ENCODE measurements around the gene STK16. TPM values are rescaled to one million over a fixed set of nuclear protein-coding genes. Genes with fewer than 3 reads are reported as not detected.

STK16 gene
- total RNA-seq, 2 experiments from 2014 or later = 34.4 to 35.4 TPM

DNA sequence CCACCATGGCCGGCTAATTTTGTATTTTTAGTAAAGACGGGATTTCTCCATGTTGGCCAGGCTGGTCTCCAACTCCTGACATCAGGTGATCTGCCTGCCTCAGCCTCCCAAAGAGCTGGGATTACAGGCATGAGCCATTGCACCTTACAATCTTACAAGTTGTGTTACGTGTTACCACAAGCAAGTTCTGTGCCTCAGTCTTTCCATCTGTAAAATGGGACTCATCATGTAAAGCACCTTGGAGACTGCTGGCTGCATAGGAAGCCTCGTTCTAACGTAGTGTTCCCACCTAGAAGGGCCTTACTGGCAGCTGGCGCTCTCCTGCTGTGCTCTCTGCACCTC lies 43.9 kb downstream of the STK16 start:
- Mint-ChIP-seq H3K27me3 (no peaks in the 10 kb centered on the region), H3K27ac (no peak overlapping the region), H3K9me3 (no peaks in the 10 kb centered on the region), H3K4me1 (ENCODE audit: low read depth) (peaks cover 15% of the 10 kb centered on the region), H3K36me3 (ENCODE audit: low read depth) (peaks cover 5% of the 10 kb centered on the region), H3K4me3 (no peak overlapping the region)
- ChIA-PET POLR2A (no interaction called here), CTCF (interaction anchor here (1.9 kb wide), 1 partner anchor 12 kb away, joined by 7 read pairs; no protein-coding TSS in a partner anchor)
- intact Hi-C loops (cut with micrococcal nuclease) = no loop called here
- ATAC-seq (no peak), DNase-seq (no peak)
- TF ChIP-seq, protein P1, sequence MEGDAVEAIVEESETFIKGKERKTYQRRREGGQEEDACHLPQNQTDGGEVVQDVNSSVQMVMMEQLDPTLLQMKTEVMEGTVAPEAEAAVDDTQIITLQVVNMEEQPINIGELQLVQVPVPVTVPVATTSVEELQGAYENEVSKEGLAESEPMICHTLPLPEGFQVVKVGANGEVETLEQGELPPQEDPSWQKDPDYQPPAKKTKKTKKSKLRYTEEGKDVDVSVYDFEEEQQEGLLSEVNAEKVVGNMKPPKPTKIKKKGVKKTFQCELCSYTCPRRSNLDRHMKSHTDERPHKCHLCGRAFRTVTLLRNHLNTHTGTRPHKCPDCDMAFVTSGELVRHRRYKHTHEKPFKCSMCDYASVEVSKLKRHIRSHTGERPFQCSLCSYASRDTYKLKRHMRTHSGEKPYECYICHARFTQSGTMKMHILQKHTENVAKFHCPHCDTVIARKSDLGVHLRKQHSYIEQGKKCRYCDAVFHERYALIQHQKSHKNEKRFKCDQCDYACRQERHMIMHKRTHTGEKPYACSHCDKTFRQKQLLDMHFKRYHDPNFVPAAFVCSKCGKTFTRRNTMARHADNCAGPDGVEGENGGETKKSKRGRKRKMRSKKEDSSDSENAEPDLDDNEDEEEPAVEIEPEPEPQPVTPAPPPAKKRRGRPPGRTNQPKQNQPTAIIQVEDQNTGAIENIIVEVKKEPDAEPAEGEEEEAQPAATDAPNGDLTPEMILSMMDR (IDR thresholded peaks at IDR 0.05) = no peak

DNA sequence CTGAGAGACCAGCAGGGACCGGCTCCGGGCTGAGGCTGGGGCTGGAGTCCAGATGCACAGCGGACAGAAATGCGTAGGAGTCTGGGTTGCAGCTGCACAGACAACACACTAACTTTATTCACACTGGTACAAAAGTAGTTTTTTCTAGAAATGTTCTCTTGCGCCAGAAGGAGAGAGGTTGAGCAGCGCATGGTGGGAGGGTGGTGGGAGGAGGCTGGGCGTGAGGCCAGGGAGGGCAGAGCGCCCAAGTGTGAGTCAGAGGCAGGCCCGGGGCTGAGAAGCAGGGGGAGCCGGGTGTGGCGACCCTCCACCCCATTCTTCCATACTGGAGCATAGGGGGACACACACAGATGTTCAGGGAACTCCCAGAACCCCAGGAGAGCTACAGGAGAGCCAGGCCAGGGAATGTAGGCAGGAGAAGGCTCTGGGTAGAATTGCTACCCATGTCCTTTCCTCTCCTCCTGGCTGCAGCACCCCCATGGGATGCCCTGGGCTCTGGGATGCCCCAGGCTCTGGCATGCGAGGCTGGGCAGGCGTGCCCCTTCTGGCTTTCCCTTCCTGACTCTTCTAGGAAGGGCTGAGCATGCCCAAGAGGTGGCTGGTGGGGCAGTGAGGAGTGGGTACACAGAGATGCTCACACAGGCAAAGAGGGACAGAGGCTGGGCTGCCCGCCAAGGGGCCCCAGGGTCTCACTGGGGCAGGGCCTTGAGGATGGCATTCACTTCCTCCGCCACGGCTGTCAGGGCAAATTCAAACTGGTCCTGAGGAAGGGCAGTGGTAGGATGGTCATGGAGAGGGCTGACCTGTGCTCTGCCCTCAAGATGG lies 44.5 kb downstream of the STK16 start:
- H3K27ac Mint-ChIP-seq = no peak overlapping the region
- intact Hi-C loops (cut with micrococcal nuclease) = no loop called here
- POLR2A ChIA-PET = interaction anchor here (2.3 kb wide), 1 partner anchor 60 kb away, joined by 6 read pairs; the partner anchor contains the start of genes ANKZF1 and ATG9A

DNA sequence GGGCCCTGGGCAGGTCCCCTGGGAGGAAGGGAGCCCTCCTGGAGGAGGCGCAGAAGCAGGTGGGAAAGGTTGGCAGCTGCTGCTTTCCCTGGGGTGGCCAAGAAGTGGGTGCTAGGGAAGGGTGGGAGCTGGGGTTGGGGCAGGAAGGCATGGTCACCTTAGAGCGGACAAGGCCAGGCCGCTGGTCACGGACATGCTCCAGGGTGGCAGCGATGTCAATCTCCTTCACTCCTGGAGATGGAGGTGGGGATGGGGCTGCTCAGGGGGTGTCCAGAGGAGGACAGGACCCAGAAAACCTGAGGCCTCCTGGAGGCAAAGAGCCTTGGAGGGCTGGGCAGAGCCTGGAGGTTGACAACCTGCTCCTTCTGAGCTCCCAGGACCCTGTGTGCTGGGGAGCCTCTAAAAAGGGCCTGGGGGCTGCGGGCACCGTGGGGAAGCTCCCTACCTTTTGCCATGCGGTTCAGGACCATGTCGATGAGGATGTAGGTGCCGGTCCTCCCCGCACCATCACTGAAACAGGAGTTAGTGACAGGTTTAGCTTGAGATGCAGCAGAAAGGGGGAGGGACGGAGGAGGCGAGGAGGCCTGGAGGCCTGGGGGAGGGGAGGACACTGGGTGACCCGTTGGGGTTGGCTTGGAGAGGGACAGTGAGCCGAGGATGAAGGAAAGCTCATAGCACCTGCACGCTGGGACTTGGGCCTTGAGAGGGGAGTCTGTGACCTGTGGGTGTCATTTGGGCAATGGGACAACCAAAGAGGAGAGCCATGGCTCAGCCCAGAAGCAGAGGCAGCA lies 45.3 kb downstream of the STK16 start:
- H3K27me3 Mint-ChIP-seq = no peaks in the 10 kb centered on the region
- H3K27ac Mint-ChIP-seq = no peak overlapping the region
- no peak overlapping the region for H3K4me3 Mint-ChIP-seq
- intact Hi-C loops (cut with micrococcal nuclease) = no loop called here
- CTCF ChIA-PET = interaction anchor here (1.1 to 13.0 kb wide), 5 partner anchors 8 to 39 kb away, joined by 3 to 336 read pairs (median 6); partner anchors contain the start of genes DNAJB2, TUBA4A and TUBA4B
- H3K36me3 Mint-ChIP-seq (ENCODE audit: low read depth) = peaks cover 4% of the 10 kb centered on the region
- DNase-seq = no peak
- H3K9me3 Mint-ChIP-seq = no peaks in the 10 kb centered on the region
- POLR2A ChIA-PET = interaction anchor here (2.3 kb wide), 1 partner anchor 60 kb away, joined by 6 read pairs; the partner anchor contains the start of genes ANKZF1 and ATG9A
- peaks cover 20% of the 10 kb centered on the region for H3K4me1 Mint-ChIP-seq (ENCODE audit: low read depth)
- TF ChIP-seq, protein P1 (IDR thresholded peaks at IDR 0.05) = no peak
- no peak for ATAC-seq

More for the DNA sequence above, 44.5 kb downstream of the STK16 start:
- no peak overlapping the region for H3K4me3 Mint-ChIP-seq
- no peak for DNase-seq
- no peaks in the 10 kb centered on the region for H3K9me3 Mint-ChIP-seq
- H3K27me3 Mint-ChIP-seq = no peaks in the 10 kb centered on the region
- CTCF ChIA-PET = interaction anchor here (1.1 to 13.0 kb wide), 4 partner anchors 9 to 12 kb away, joined by 6 to 336 read pairs (median 8); partner anchors contain the start of gene DNAJB2
- peaks cover 19% of the 10 kb centered on the region for H3K4me1 Mint-ChIP-seq (ENCODE audit: low read depth)
- peaks cover 5% of the 10 kb centered on the region for H3K36me3 Mint-ChIP-seq (ENCODE audit: low read depth)
- TF ChIP-seq, protein P1 (IDR thresholded peaks at IDR 0.05) = no peak
- no peak for ATAC-seq

DNA sequence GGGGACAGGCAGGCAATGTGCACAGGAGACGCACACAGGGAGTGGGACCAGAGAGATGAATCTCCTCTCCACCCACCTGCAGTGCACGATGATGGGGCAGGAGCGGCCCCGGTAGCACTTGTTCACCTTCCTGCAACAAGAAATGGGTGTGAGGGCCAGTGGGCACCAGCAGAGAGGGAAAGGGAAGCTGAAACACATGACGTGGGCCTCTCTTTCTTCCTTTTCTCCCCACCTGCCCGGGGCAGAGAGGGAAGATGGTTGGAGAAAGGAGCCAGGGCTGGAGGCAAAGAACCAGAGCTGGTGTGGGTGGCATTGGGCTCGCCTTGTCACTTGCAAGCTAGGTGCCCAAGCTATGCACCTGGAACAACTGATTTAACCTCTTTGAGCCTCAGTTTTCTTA lies 46.1 kb downstream of the STK16 start:
- Mint-ChIP-seq H3K36me3 (ENCODE audit: low read depth) (no peaks in the 10 kb centered on the region), H3K9me3 (no peaks in the 10 kb centered on the region), H3K4me3 (no peak overlapping the region), H3K27me3 (no peaks in the 10 kb centered on the region), H3K4me1 (ENCODE audit: low read depth) (peaks cover 20% of the 10 kb centered on the region), H3K27ac (no peak overlapping the region)
- ATAC-seq = no peak
- TF ChIP-seq, protein P1 (IDR thresholded peaks at IDR 0.05) = no peak
- DNase-seq = no peak
- POLR2A ChIA-PET = interaction anchor here (1.0 to 4.9 kb wide), 3 partner anchors 12 to 85 kb away, joined by 3 to 41 read pairs (median 6); partner anchors contain the start of genes ANKZF1, ATG9A, DNAJB2 and ZFAND2B
- intact Hi-C loops (cut with micrococcal nuclease) = no loop called here
- CTCF ChIA-PET = interaction anchor here (1.1 to 13.0 kb wide), 6 partner anchors 7 to 132 kb away, joined by 3 to 336 read pairs (median 8); partner anchors contain the start of genes DNAJB2, NHEJ1, TUBA4A and TUBA4B
